Measurements from ENCODE around the gene B4GAT1. TPM values are rescaled to one million over a fixed set of nuclear protein-coding genes. Genes with fewer than 3 reads are reported as not detected.

B4GAT1 gene
- total and polyA plus RNA-seq, 2 experiments from 2014 or later = 40.8 to 41.5 TPM

DNA sequence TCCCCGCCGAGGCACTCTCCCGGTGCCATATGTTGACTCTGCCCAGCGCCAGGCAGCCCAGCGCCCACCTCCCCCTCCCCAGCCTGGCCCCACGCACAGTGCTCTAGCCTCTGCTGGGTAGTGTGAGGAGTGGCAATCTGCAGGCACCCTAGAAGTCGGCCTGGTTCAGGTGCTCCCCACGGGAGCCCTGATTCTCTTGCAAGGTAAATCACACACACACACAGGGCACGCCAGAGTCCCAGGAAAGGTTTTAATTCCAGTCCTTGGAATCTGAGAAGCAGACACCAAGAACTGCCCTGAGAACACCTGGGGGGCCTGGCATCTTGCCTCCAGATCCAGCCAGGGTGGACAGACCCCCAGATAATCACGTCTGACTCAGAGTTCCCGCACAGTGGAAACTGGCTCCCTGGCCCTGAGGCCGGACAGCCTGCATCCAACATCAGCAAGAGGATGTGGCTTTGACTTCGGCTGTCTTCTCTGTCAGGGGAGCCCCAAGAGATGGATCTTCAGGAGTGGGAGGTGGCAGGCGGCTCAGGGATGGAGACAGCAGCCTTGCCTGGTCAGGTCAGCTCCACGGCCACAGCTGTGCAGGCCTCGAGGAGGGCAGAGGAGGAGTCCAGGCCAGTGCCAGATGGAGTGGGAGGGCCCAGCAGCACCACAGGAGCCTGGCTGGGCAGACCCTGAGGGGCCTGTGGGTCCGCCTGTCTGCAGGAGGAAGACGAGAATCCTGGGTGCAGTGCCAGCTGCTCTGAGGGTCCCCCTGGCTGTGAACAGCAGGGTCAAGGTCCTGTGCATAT, 10.1 kb downstream of the B4GAT1 start:
- Histone ChIP-seq H2AFZ (no peak overlapping the region), H3K79me2 (peaks cover 7% of the 10 kb centered on the region), H3K36me3 (replicated peaks; ENCODE audit: insufficient read depth, low read depth) (no peaks in the 10 kb centered on the region), H3K9me2 (replicated peaks; ENCODE audit: insufficient read depth) (no peaks in the 10 kb centered on the region), H3K9me3 (ENCODE audit: low read depth) (no peaks in the 10 kb centered on the region), H4K20me1 (ENCODE audit: insufficient read depth, poor library complexity, severe bottlenecking) (no peaks in the 10 kb centered on the region), H3K4me2 (peak overlapping the region; percentile 96), H3K4me1 (ENCODE audit: insufficient read depth) (peaks cover 19% of the 10 kb centered on the region), H3K27me3 (no peaks in the 10 kb centered on the region), H3K27ac (peak overlapping the region; percentile 81), H3K4me3 (no peak overlapping the region)
- DNase-seq (ENCODE audit: low spot score) = no peak
- TF ChIP-seq EZH2 (IDR thresholded peaks at IDR 0.05; ENCODE audit: borderline replicate concordance) = no peak
- WGBS (ENCODE audit: low lambda C conversion rate, missing lambda C conversion rate) = 79% methylated on average over 18 of the region's 18 CpGs

GRCh38 chr11:66336234-66337102, 11.0 kb downstream of the B4GAT1 start, which contains the start of gene RIN1:
Gene RIN1 (minus strand): TSS chr11:66336434. CDS start chr11:66336402, 32 bp downstream.
- DNase-seq (ENCODE audit: low spot score) = peak; percentile 85
- H3K4me1 ChIP-seq (ENCODE audit: insufficient read depth) = peaks cover 19% of the 10 kb centered on the region
- peak within 1 kb of the TSS; percentile 81 for H3K27ac ChIP-seq
- H3K27me3 ChIP-seq = no peaks in the 10 kb centered on the region
- 20% methylated on average over 22 of the region's 22 CpGs for WGBS (ENCODE audit: low lambda C conversion rate, missing lambda C conversion rate)
- peak within 1 kb of the TSS; percentile 96 for H3K4me2 ChIP-seq
- no peaks in the 10 kb centered on the region for H3K9me3 ChIP-seq (ENCODE audit: low read depth)
- H3K36me3 ChIP-seq (replicated peaks; ENCODE audit: insufficient read depth, low read depth) = no peaks in the 10 kb centered on the region
- no peaks in the 10 kb centered on the region for H3K9me2 ChIP-seq (replicated peaks; ENCODE audit: insufficient read depth)
- TF ChIP-seq, protein P1, sequence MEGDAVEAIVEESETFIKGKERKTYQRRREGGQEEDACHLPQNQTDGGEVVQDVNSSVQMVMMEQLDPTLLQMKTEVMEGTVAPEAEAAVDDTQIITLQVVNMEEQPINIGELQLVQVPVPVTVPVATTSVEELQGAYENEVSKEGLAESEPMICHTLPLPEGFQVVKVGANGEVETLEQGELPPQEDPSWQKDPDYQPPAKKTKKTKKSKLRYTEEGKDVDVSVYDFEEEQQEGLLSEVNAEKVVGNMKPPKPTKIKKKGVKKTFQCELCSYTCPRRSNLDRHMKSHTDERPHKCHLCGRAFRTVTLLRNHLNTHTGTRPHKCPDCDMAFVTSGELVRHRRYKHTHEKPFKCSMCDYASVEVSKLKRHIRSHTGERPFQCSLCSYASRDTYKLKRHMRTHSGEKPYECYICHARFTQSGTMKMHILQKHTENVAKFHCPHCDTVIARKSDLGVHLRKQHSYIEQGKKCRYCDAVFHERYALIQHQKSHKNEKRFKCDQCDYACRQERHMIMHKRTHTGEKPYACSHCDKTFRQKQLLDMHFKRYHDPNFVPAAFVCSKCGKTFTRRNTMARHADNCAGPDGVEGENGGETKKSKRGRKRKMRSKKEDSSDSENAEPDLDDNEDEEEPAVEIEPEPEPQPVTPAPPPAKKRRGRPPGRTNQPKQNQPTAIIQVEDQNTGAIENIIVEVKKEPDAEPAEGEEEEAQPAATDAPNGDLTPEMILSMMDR (IDR thresholded peaks at IDR 0.05; ENCODE audit: poor library complexity) = peak; percentile 54
- TF ChIP-seq EZH2phosphoT487 (IDR thresholded peaks at IDR 0.05; ENCODE audit: low read depth, severe bottlenecking, unreplicated experiment) = no peak
- H3K79me2 ChIP-seq = peaks cover 7% of the 10 kb centered on the region
- no peaks in the 10 kb centered on the region for H4K20me1 ChIP-seq (ENCODE audit: insufficient read depth, poor library complexity, severe bottlenecking)
- no peak within 1 kb of the TSS for H2AFZ ChIP-seq
- peak within 1 kb of the TSS; percentile 27 for H3K4me3 ChIP-seq

DNA sequence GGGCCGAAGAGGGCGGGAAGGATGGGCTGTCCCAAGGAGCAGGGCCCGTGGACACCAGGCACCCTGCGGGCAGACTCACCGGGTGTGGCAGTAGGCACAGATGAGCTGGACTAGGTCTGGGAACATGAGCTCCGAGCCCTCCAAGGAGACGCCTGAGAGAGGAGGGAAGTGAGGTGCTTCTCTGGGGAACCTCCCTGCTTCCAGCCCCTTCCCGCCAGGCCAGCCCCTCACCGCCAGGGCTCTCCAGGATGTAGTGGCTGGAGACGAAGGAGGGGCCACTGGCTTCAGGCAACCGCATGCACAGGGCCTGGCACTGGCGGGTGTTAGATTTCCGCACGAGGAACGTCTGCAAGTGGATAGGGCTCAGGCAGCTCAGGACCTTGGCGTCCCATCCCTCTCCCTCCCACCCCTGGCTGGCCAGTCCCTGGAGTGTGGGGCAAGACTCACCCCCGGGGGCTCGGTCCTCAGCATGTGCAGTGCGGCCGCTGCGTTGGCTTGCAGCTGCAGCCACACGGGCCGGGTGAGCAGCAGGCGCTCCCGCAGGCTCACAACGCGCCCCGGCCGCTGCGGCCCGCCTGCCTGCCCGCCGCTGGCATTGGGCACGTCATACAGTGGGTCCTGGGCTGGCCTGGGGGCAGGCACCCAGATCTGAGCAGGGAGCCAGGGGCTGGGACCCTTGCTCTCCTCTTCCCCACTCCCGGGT, 11.7 kb downstream of the B4GAT1 start:
- TF ChIP-seq EZH2phosphoT487 (IDR thresholded peaks at IDR 0.05; ENCODE audit: low read depth, severe bottlenecking, unreplicated experiment) (no peak), EZH2 (IDR thresholded peaks at IDR 0.05; ENCODE audit: borderline replicate concordance) (no peak)
- TF ChIP-seq, protein P1 (IDR thresholded peaks at IDR 0.05; ENCODE audit: poor library complexity) = no peak
- Histone ChIP-seq H3K36me3 (replicated peaks; ENCODE audit: insufficient read depth, low read depth) (no peaks in the 10 kb centered on the region), H3K27me3 (no peaks in the 10 kb centered on the region)

More for the DNA sequence above, 11.7 kb downstream of the B4GAT1 start:
- 22% methylated on average over 28 of the region's 35 CpGs for WGBS (ENCODE audit: low lambda C conversion rate, missing lambda C conversion rate)
- Histone ChIP-seq H3K9me3 (ENCODE audit: low read depth) (no peaks in the 10 kb centered on the region), H3K79me2 (peaks cover 7% of the 10 kb centered on the region), H3K4me1 (ENCODE audit: insufficient read depth) (peaks cover 19% of the 10 kb centered on the region), H3K9me2 (replicated peaks; ENCODE audit: insufficient read depth) (no peaks in the 10 kb centered on the region), H2AFZ (no peak overlapping the region), H3K4me2 (peak overlapping the region; percentile 96), H3K4me3 (peak overlapping the region; percentile 27), H3K27ac (peak overlapping the region; percentile 81), H4K20me1 (ENCODE audit: insufficient read depth, poor library complexity, severe bottlenecking) (no peaks in the 10 kb centered on the region)
- DNase-seq (ENCODE audit: low spot score) = peak; percentile 49
